Activated naive CD4-positive, alpha-beta T cell treated with anti-CD3 and anti-CD28 coated beads, Interleukin-2, amount 50 U/mL, for 24 hours (primary cell): ENCODE data around the gene STAT3.
"Not testable (repeated sequence)": the region's sequence is repeated elsewhere in the genome, so short reads cannot be mapped to it uniquely, and the experiment has no call there.

Source experiments
- H3K27ac Mint-ChIP-seq: one replicate; pipeline ENCODE4 v1.8.0; 2021; ENCODE audit warnings: mild to moderate bottlenecking, mixed read lengths
- H3K27me3 Mint-ChIP-seq: one replicate; pipeline ENCODE4 v1.8.0; 2021; ENCODE audit warnings: mixed read lengths
- H3K36me3 Mint-ChIP-seq: one replicate; pipeline ENCODE4 v1.8.0; 2021; ENCODE audit warnings: mixed read lengths
- H3K4me1 Mint-ChIP-seq: one replicate; pipeline ENCODE4 v1.8.0; 2021; ENCODE audit warnings: mixed read lengths
- H3K4me3 Mint-ChIP-seq: one replicate; pipeline ENCODE4 v1.8.0; 2021; ENCODE audit warnings: mild to moderate bottlenecking, mixed read lengths
- H3K9me3 Mint-ChIP-seq: one replicate; pipeline ENCODE4 v1.8.0; 2021; ENCODE audit warnings: mixed read lengths

STAT3 gene

GRCh38 chr17:42388381-42389134, at the start of gene STAT3:
Gene STAT3 (minus strand): TSS chr17:42388442. CDS start chr17:42348516, 39,926 bp downstream.
- peaks cover 6% of the 10 kb centered on the region for H3K36me3 Mint-ChIP-seq
- peak within 1 kb of the TSS; percentile 100 for H3K27ac Mint-ChIP-seq
- H3K4me3 Mint-ChIP-seq = peak within 1 kb of the TSS; percentile 95
- no peaks in the 10 kb centered on the region for H3K27me3 Mint-ChIP-seq
- peaks cover 50% of the 10 kb centered on the region for H3K4me1 Mint-ChIP-seq
- H3K9me3 Mint-ChIP-seq = no peaks in the 10 kb centered on the region

GRCh38 chr17:42436391-42436790, 48.1 kb upstream of the STAT3 start:
- no peaks in the 10 kb centered on the region for H3K9me3 Mint-ChIP-seq
- H3K27me3 Mint-ChIP-seq = no peaks in the 10 kb centered on the region
- H3K4me3 Mint-ChIP-seq = no peak overlapping the region
- H3K36me3 Mint-ChIP-seq = no peaks in the 10 kb centered on the region
- no peak overlapping the region for H3K27ac Mint-ChIP-seq
- peaks cover 1% of the 10 kb centered on the region for H3K4me1 Mint-ChIP-seq

- Mint-ChIP-seq H3K27ac (no peak overlapping the region), H3K4me1 (no peaks in the 10 kb centered on the region), H3K27me3 (no peaks in the 10 kb centered on the region), H3K36me3 (no peaks in the 10 kb centered on the region), H3K9me3 (no peaks in the 10 kb centered on the region), H3K4me3 (no peak overlapping the region)
Observed at GRCh38 chr17:42431758-42432161, 43.5 kb upstream of the STAT3 start.

- no peaks in the 10 kb centered on the region for H3K27me3 Mint-ChIP-seq
- no peaks in the 10 kb centered on the region for H3K9me3 Mint-ChIP-seq
- no peak overlapping the region for H3K4me3 Mint-ChIP-seq
- no peaks in the 10 kb centered on the region for H3K4me1 Mint-ChIP-seq
- H3K36me3 Mint-ChIP-seq = no peaks in the 10 kb centered on the region
- no peak overlapping the region for H3K27ac Mint-ChIP-seq
Observed at GRCh38 chr17:42429726-42430447, 41.6 kb upstream of the STAT3 start.

- no peak overlapping the region for H3K4me3 Mint-ChIP-seq
- peaks cover 2% of the 10 kb centered on the region for H3K27me3 Mint-ChIP-seq
- no peaks in the 10 kb centered on the region for H3K4me1 Mint-ChIP-seq
- no peaks in the 10 kb centered on the region for H3K36me3 Mint-ChIP-seq
- no peaks in the 10 kb centered on the region for H3K9me3 Mint-ChIP-seq
- no peak overlapping the region for H3K27ac Mint-ChIP-seq
Observed at GRCh38 chr17:42428141-42428944, 40.1 kb upstream of the STAT3 start.

- peaks cover 12% of the 10 kb centered on the region for H3K4me1 Mint-ChIP-seq
- H3K27me3 Mint-ChIP-seq = peaks cover 10% of the 10 kb centered on the region
- no peak overlapping the region for H3K4me3 Mint-ChIP-seq
- no peaks in the 10 kb centered on the region for H3K36me3 Mint-ChIP-seq
- no peaks in the 10 kb centered on the region for H3K9me3 Mint-ChIP-seq
- H3K27ac Mint-ChIP-seq = no peak overlapping the region
Observed at GRCh38 chr17:42424991-42425610, 36.9 kb upstream of the STAT3 start.

GRCh38 chr17:42423766-42424165, 35.5 kb upstream of the STAT3 start:
- H3K36me3 Mint-ChIP-seq = no peaks in the 10 kb centered on the region
- H3K27ac Mint-ChIP-seq = no peak overlapping the region
- no peak overlapping the region for H3K4me3 Mint-ChIP-seq
- no peaks in the 10 kb centered on the region for H3K9me3 Mint-ChIP-seq
- peaks cover 16% of the 10 kb centered on the region for H3K4me1 Mint-ChIP-seq
- peaks cover 10% of the 10 kb centered on the region for H3K27me3 Mint-ChIP-seq

GRCh38 chr17:42422958-42423712, 34.9 kb upstream of the STAT3 start, which contains the start of gene CAVIN1:
Gene CAVIN1 (minus strand): TSS chr17:42423256. CDS start chr17:42423097, 159 bp downstream.
- Mint-ChIP-seq H3K27me3 (peaks cover 10% of the 10 kb centered on the region), H3K36me3 (no peaks in the 10 kb centered on the region), H3K4me3 (peak within 1 kb of the TSS; percentile 84), H3K27ac (peak within 1 kb of the TSS; percentile 8), H3K4me1 (peaks cover 16% of the 10 kb centered on the region), H3K9me3 (no peaks in the 10 kb centered on the region)

- H3K4me3 Mint-ChIP-seq = peak overlapping the region; percentile 84
Observed at GRCh38 chr17:42422412-42422957, 34.2 kb upstream of the STAT3 start.

GRCh38 chr17:42421507-42422338, 33.5 kb upstream of the STAT3 start:
- no peaks in the 10 kb centered on the region for H3K36me3 Mint-ChIP-seq
- H3K27me3 Mint-ChIP-seq = peaks cover 10% of the 10 kb centered on the region
- H3K4me3 Mint-ChIP-seq = peak overlapping the region; percentile 84
- peaks cover 16% of the 10 kb centered on the region for H3K4me1 Mint-ChIP-seq
- no peak overlapping the region for H3K27ac Mint-ChIP-seq
- no peaks in the 10 kb centered on the region for H3K9me3 Mint-ChIP-seq

More at GRCh38 chr17:42422412-42422957, 34.2 kb upstream of the STAT3 start:
- H3K27me3 Mint-ChIP-seq = peaks cover 10% of the 10 kb centered on the region
- no peaks in the 10 kb centered on the region for H3K9me3 Mint-ChIP-seq
- peaks cover 16% of the 10 kb centered on the region for H3K4me1 Mint-ChIP-seq
- peak overlapping the region; percentile 8 for H3K27ac Mint-ChIP-seq
- no peaks in the 10 kb centered on the region for H3K36me3 Mint-ChIP-seq

GRCh38 chr17:42421136-42421506, 32.9 kb upstream of the STAT3 start:
- Mint-ChIP-seq H3K27me3 (peaks cover 10% of the 10 kb centered on the region), H3K4me3 (peak overlapping the region; percentile 83), H3K4me1 (peaks cover 17% of the 10 kb centered on the region), H3K36me3 (no peaks in the 10 kb centered on the region), H3K9me3 (no peaks in the 10 kb centered on the region), H3K27ac (no peak overlapping the region)

- H3K4me3 Mint-ChIP-seq, H3K36me3 Mint-ChIP-seq, H3K9me3 Mint-ChIP-seq, H3K27ac Mint-ChIP-seq, H3K27me3 Mint-ChIP-seq: not testable (repeated sequence)
- H3K4me1 Mint-ChIP-seq = peaks cover 38% of the 10 kb centered on the region
Observed at GRCh38 chr17:42417981-42418380, 29.7 kb upstream of the STAT3 start.

- Mint-ChIP-seq H3K27ac (no peak overlapping the region), H3K27me3 (no peaks in the 10 kb centered on the region), H3K4me3 (peak overlapping the region; percentile 74), H3K36me3 (no peaks in the 10 kb centered on the region), H3K9me3 (no peaks in the 10 kb centered on the region), H3K4me1 (peaks cover 26% of the 10 kb centered on the region)
Observed at GRCh38 chr17:42414704-42415409, 26.6 kb upstream of the STAT3 start.
